NOMO-1 treated with DMSO at 0.1 percent for 48 hours (cell line): ENCODE data around the gene GXYLT2.

Source experiments
- DNase-seq: peaks from one replicate; lab custom pipeline; 2025; ENCODE audit not compliant: unreplicated experiment; lab: John Stamatoyannopoulos, UW

The GXYLT2 gene

GRCh38 chr3:72930754-72931153 lies 42.9 kb downstream of the GXYLT2 start:
- DNase-seq, result no peak

- DNase-seq, result no peak
Measured at GRCh38 chr3:72932416-72932815, 44.6 kb downstream of the GXYLT2 start.

GRCh38 chr3:72938471-72939265 lies 50.8 kb downstream of the GXYLT2 start:
- peak; percentile 86 for DNase-seq

DNA sequence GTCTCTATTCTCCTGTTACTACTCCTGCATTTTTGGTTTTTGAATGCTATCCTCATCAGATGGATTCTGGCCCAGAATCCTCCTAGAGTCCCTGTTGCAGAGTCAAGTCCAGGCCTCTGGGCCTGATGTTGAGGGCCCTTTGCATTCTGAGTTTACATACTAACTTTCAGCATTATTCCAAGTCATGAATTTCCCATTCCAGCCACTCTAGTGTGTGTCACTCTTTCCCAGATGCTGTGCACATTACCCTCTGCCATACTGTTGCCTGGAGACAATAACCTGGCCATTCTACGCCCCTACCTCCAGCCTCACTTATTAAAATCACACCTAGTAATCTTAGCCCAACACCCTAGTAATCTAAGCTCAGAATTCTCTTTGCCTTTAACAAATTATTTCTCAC lies 53.4 kb downstream of the GXYLT2 start:
- no peak for DNase-seq

GRCh38 chr3:72942427-72942826 lies 54.6 kb downstream of the GXYLT2 start:
- DNase-seq, result no peak

GRCh38 chr3:72944696-72945095 lies 56.9 kb downstream of the GXYLT2 start:
- DNase-seq, result no peak

- no peak for DNase-seq
Measured at GRCh38 chr3:72947715-72948490, 60.1 kb downstream of the GXYLT2 start.

DNA sequence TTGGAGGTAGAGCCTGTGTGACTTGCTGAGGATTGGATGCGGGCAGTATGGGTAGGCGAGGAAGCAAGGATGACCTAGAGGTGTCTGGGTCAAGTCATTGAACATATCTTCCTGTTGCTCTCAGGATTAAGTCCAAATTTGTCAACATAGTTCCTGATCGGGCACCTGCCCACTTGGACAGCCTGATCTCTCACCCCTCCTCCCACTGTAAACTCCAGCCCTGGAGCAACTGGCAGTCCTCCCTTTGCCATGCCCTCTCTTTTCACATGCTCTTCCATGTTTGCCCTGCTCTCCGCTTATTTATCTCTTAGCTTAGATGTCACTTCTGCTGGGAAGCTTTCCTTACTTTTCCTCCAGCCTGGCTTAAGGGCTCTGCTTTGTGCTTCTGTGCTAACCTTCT lies 61.2 kb downstream of the GXYLT2 start:
- no peak for DNase-seq

- no peak for DNase-seq
Measured at GRCh38 chr3:72950372-72950771, 62.5 kb downstream of the GXYLT2 start.

- no peak for DNase-seq
Measured at GRCh38 chr3:72950801-72951200, 63.0 kb downstream of the GXYLT2 start.

DNA sequence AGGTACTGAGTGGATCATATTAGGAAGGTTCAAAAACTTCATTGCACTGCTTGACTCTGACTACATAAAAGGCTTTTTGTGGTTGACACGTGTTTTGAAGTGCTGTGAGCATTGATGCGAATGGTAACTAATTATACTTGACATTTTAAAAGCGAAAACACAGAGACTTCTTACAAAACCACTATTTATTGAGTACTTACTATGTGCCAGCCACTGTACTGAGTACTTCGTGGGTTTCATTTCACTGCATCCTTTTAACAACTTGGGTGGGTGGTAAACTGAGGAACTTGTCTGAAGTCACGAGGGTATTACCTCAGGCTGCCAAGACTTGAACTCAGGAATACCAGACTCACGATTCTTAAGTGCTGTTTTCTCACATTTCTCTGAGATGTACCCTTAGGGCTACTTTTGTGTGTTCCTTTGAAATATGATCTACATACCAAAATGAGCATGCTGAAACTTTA lies 63.4 kb downstream of the GXYLT2 start:
- no peak for DNase-seq

GRCh38 chr3:72953325-72953956 lies 65.6 kb downstream of the GXYLT2 start:
- no peak for DNase-seq

- no peak for DNase-seq
Measured at GRCh38 chr3:72957297-72957696, 69.5 kb downstream of the GXYLT2 start.

- DNase-seq, result no peak
Measured at GRCh38 chr3:72959336-72959735, 71.5 kb downstream of the GXYLT2 start.

DNA sequence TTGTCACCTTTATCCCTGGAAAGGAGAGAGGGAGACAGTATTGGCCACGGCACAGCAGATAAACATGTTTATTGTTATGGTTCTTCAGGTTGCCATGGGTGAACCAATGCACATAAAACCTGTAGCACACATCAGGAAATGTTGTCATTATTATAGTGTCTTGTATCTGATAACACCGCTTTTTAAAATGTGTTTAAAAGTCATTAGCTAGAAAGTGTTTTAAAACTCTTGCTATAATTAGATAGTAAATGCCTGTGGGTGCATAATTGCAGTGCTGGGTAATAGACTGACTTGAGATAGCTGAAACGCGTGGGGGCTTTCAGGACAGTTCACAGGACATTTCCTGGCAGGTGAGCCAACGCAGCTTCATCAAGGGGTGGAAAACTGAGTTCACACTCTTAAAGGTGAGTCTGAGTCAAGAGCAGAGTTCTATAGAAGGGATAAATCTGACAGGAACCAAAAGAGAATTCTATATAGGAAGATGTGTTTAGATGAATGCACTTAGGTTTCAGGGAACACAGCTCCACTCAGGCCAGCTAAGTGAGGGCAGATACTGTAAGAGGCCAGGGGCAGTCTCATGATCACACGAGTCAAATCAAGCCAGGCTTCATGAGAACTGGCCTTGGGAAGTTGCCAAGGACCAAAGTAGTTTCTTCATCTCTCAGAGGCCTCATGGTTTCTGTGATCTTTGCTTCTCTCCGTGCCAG lies 73.1 kb downstream of the GXYLT2 start:
- DNase-seq, result no peak

- no peak for DNase-seq
Measured at GRCh38 chr3:72961752-72962151, 73.9 kb downstream of the GXYLT2 start.

- DNase-seq, result no peak
Measured at GRCh38 chr3:72962317-72962716, 74.5 kb downstream of the GXYLT2 start.

DNA sequence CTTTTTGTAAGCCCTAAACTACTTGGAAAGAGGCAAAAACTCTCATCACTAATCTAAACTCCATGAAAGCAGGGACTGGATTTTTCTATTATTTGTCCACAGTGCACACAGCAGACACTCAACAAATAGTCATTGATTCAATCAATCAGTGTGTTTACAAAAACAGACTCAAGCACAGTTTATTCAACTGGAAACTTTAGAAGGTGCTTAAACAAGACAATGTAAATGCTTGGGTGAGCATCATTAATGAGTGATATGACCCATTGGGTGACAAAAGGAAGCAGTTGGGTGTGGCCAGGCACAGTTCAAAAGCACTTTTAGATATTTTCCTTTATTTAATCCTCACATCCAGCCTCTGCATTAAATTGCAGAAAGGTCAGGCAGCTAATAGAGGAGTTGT lies 76.8 kb downstream of the GXYLT2 start:
- DNase-seq, result no peak

DNA sequence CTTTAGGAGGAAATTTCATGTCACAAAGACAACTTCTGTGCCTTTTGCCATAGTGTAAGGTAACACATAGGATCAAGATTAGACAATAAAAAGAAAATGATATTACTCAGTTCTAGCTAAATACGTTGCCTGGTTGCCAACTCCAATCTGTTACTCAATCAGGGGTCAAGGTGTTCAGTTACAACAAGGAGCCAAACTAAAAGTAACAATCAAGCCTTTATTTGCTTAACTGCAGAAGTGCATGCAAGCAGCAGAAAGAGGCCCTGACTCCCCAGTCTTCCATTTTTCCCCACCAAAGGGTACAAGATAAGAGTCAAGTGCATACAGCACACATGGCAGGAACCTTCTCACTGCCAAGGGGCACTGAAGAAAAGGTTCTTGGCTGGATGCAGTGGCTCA lies 80.4 kb downstream of the GXYLT2 start:
- no peak for DNase-seq

DNA sequence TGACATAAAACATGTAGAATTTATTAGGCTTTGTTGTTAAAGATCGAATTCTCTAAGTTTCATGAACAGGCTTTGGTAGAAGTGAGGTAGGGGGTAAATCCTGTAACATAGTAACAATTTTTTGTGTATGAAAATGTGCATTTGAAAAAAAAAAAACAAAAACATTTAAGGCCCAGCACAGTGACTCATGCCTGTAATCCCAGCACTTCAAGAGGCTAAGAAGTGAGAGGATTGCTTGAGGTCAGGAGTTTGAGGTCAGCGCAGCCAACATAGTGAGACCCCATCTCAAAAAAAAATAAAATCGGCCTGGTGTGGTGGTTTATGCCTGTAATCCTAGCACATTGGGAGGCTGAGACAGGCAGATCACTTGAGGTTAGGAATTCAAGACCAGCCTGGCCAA lies 81.9 kb downstream of the GXYLT2 start:
- DNase-seq, result no peak

- DNase-seq, result no peak
Measured at GRCh38 chr3:72970942-72971341, 83.1 kb downstream of the GXYLT2 start.
